SW480 (cell line): ENCODE results near the gene LAIR1.
A peak's percentile ranks its signal among the peaks of the same experiment; 100 is the strongest.
"Not testable (repeated sequence)": the region's sequence is repeated elsewhere in the genome, so short reads cannot be mapped to it uniquely, and the experiment has no call there.

ENCODE experiments used
- DNase-seq: peaks from one replicate; pipeline ENCODE4 v3.0.0-alpha.2; 2016; ENCODE audit warnings: low spot score

Gene LAIR1

DNA sequence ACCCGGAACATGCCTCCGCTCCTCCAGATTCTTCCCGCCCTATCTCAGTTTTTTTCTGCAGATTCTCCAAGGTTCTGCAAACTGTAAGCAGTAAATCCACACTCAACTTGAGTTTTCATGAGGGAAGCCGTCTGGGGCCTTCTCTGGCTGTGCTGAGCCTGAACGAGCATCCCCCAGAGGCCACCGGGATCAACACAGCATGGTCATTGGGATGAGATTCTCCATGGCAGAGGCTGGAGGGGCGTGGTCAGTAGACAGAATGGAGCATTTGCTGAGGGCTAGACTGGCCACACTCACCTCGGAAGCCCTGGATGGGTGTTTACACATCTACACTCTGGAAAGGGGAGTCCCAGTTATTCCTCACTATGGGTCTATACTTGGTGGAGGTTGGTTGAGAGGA is 23.4 kb downstream of the LAIR1 start:
- no peak for DNase-seq

GRCh38 chr19:54339646-54340358 is 24.9 kb downstream of the LAIR1 start:
- no peak for DNase-seq

DNA sequence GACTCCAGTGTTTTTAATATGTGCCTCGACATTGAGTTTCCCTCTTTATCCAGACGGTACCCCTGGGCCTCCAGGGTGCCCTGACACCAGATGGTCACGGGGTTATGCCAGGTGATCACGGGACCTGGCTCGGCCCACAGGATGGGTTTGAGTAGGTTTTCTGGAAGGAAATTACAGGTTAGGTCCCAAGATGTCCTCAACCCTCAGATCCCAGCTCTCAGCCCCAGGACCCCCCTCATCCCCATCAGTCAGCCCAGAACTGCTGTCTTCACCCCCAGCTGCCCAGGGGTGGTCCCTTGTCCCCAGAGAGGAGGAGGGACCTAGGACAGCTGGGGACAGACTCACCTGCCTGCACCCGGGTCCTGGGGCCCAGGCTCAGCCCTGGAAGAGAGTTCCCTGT is 26.2 kb downstream of the LAIR1 start:
- no peak for DNase-seq

- DNase-seq = no peak
Measured at GRCh38 chr19:54337858-54338230, 26.9 kb downstream of the LAIR1 start.

GRCh38 chr19:54336893-54337857 is 27.6 kb downstream of the LAIR1 start:
- no peak for DNase-seq

DNA sequence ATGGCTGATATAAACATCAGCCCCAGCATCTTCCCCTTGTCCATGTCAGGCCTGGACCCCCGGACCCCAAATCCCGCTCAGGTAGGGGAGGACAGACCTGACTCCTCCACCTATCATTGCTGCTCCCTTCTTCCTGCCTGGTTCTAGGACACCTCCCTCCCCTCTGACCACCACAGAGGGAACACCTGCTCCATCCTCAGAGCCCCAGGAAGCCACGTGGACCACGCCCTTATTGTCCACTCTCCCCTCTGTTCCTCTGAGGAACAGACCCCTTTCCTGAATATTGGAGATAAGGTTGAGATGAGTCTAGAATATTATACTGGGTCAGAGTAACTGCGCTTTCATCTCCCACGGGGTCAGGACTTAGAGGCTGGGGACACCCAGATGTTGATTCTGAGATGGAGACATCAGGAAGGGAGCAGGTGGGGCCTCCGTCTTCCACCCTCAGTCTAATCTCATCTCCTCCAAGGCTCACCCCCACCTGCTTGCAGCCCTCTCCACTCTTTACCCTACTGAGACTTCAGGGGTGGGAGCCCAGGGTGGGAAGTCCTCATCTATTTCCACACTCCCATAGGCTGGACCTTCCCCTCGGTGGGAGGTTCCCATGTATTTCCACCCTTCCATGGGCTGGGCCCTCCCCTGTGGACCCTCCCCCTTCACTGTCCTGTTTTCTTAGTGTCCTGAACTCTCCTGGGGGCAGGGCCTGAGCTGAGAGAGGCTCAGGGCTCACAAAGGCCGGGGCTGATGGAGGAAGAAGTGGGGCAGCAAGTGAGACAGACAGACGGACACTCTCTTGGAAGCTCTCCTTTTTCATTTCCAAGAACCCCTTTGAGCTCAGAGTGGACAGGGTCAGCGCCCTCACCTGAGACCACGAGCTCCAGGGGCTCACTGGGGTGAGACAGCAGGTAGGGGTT is 28.5 kb downstream of the LAIR1 start:
- DNase-seq = no peak

- DNase-seq = no peak
Measured at GRCh38 chr19:54335164-54335563, 29.6 kb downstream of the LAIR1 start.

GRCh38 chr19:54333586-54334298 is 31.0 kb downstream of the LAIR1 start:
- no peak for DNase-seq

DNA sequence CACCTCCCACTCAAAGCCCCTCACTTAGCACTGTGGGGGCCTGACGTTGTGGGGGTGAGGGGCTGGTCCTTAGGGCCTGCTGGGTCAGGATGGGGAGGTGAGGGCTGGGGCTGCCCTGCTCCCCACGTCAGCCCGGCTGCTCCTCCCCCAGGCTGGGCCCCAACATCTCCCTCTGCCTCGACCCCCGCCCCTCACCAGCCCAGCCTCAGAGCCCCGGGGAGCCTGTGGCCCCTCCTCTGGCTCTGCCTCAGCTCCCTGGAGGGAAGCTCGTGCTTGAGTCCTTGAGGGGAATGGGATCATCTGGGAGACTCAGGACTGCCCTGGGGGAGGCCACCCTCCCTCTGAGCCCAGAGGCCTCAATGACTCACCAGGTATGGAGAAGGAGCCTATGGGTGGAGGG is 32.6 kb downstream of the LAIR1 start:
- DNase-seq = no peak

DNA sequence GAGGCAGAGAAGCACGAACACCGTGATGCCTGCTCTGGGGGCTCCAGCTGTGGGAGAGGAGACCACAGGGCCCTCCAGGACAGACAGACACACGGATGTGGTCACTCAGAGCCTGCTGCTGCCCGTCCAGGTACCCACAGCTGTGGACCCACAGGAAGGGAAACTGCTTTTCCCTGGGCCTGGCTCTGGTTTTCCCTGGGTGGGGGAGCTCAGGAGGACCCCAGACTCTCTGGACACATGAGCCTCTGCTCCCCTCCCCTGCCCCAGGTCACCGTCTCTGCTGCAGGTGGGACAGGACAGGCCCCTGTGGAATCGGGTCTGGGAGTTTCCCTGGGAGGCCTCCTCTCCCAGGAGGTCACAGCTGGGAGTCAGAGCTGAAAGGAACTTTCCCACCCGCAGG is 33.1 kb downstream of the LAIR1 start:
- no peak for DNase-seq

- no peak for DNase-seq
Measured at GRCh38 chr19:54329476-54330165, 35.1 kb downstream of the LAIR1 start.

- DNase-seq = not testable (repeated sequence)
Measured at GRCh38 chr19:54328781-54329180, 36.0 kb downstream of the LAIR1 start.

DNA sequence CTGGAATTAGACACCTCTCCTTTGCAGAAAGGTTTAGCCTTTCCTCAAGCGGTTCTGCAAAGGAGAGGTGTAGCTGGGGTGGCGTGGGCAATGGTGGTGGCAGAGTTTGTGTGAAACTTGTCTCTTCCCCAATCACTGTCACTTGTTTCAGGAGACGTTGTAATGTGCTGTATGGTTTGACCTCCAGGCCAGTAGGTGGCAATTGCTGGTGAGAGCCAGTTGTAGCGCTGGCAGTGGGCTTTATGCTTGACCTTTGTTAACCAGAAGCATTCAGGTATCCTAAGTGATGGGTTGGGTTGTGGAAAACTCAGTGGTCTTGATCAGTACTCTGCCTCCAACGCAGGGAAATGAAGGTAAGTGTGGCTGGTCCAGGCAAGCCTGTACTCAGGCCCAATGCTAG is 39.1 kb downstream of the LAIR1 start:
- DNase-seq = no peak

- DNase-seq = peak; percentile 38
Measured at GRCh38 chr19:54325194-54325621, 39.5 kb downstream of the LAIR1 start.

DNA sequence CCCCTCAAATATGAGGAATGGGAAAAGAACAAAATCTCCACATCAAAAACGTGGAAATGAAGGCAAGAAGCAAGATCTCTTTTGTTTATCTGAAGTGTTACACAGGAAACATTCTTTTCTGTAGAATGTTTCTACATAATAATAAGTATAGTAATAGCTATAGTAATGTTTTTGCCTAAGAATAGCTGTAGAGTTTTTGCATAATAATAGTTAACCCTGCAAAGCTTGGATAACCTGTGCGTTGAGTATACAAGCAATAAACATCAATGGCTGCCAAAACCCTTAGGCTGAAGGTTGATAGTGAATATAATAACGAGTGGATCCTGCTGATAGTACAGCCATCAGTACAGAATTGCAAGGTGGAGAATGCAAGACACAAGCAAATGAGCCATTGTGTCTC is 40.7 kb downstream of the LAIR1 start:
- DNase-seq = no peak

GRCh38 chr19:54322934-54323333 is 41.8 kb downstream of the LAIR1 start:
- not testable (repeated sequence) for DNase-seq

DNA sequence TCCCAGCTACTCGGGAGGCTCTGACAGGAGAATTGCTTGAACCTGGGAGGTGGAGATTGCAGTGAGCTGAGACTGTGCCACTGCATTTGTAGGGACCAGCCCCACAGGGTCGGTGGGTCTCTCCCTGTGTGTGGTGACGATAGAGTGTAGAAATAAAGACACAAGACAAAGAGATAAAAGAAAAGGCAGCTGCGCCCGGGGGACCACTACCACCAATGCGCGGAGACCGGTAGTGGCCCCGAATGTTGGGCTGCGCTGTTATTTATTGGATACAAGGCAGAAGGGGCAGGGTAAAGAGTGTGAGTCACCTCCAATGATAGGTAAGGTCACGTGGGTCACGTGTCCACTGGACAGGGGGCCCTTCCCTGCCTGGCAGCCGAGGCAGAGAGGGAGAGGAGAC is 42.4 kb downstream of the LAIR1 start:
- DNase-seq = not testable (repeated sequence)

- DNase-seq = no peak
Measured at GRCh38 chr19:54319892-54320670, 44.6 kb downstream of the LAIR1 start.

- DNase-seq = no peak
Measured at GRCh38 chr19:54319049-54319448, 45.7 kb downstream of the LAIR1 start.

- no peak for DNase-seq
Measured at GRCh38 chr19:54317965-54318240, 46.8 kb downstream of the LAIR1 start.
